NCI-H82 (cell line): Measurements from ENCODE around the gene RAI1.

Experiments used
- DNase-seq: peaks from one replicate; lab custom pipeline; 2025; lab: John Stamatoyannopoulos, UW

Gene RAI1

GRCh38 chr17:17847118-17847689 lies 165.9 kb downstream of the RAI1 start:
- DNase-seq, result no peak

GRCh38 chr17:17847726-17848125 lies 166.5 kb downstream of the RAI1 start:
- DNase-seq, result no peak

- no peak for DNase-seq
Measured at GRCh38 chr17:17848311-17849082, 167.2 kb downstream of the RAI1 start.

- no peak for DNase-seq
Measured at GRCh38 chr17:17849147-17849820, 168.0 kb downstream of the RAI1 start.

GRCh38 chr17:17849845-17850373 lies 168.7 kb downstream of the RAI1 start:
- peak; percentile 67 for DNase-seq

- DNase-seq, result no peak
Measured at GRCh38 chr17:17851103-17852002, 170.1 kb downstream of the RAI1 start.

GRCh38 chr17:17852930-17853329 lies 171.7 kb downstream of the RAI1 start:
- DNase-seq, result no peak

GRCh38 chr17:17853811-17854447 lies 172.7 kb downstream of the RAI1 start:
- DNase-seq, result no peak

GRCh38 chr17:17855976-17856375 lies 174.7 kb downstream of the RAI1 start:
- DNase-seq, result no peak

GRCh38 chr17:17856386-17856785 lies 175.1 kb downstream of the RAI1 start:
- DNase-seq, result no peak

GRCh38 chr17:17857496-17857895 lies 176.2 kb downstream of the RAI1 start:
- no peak for DNase-seq

GRCh38 chr17:17859909-17860765 lies 178.9 kb downstream of the RAI1 start:
- DNase-seq, result peak; percentile 86

GRCh38 chr17:17860766-17861107 lies 179.5 kb downstream of the RAI1 start:
- no peak for DNase-seq
